ENCODE data around the gene TOP1.

The TOP1 gene

DNA sequence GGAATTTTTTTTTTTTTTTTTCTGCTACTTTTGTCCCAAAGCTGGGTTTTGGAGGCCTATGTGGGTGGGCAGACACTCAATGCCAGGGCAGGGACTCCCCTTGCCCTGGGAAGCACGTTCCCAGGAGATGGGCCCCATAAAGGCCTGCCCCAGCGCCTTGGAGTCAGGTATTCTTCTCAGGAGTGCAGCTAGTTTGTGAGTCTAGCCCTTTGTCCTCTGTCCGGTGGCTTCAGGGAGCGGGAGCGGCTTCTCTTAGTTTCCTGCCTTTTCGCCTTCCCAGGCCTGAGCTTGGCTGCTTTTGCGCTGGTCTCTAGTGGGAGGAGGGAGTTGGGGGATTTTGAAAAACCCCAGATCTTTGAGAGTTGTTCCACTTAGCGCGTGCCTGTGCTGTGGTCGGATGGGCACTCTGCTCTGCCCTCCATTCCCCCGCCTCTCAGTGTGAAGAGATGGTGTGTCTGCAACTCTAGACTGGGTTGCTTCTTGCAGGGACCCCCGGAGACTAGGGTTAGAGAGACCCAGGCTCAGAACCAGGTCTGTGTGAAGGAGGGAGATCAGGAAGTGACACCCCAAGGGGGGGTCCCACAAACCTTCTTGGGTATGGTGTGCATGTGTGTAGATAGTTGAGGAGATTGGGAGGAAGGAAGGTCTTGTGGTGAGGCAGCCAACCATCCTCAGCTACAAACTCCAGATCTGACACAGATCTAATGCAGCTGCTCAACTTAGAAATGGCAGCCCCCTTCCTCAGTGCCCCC is 110.0 kb downstream of the TOP1 start:
- peak overlapping the region; percentile 82 for H3K4me3 ChIP-seq (ENCODE audit: insufficient read length, low read depth)
- no peaks in the 10 kb centered on the region for H3K9me3 ChIP-seq (ENCODE audit: insufficient read depth, low read length)
- no peak for TF ChIP-seq SUZ12 (IDR thresholded peaks at IDR 0.05; ENCODE audit: extremely low read depth, insufficient read depth, insufficient read length)
- no peak for TF ChIP-seq ZNF274 (IDR thresholded peaks at IDR 0.05; ENCODE audit: low read depth, low read length)
- TF ChIP-seq YY1 (IDR thresholded peaks at IDR 0.05; ENCODE audit: insufficient read depth, insufficient read length) = no peak
- peak overlapping the region; percentile 96 for H3K9ac ChIP-seq (ENCODE audit: insufficient read length, low read depth)
- peaks cover 43% of the 10 kb centered on the region for H3K36me3 ChIP-seq (ENCODE audit: insufficient read depth, insufficient read length, low read length)
- H3K27me3 ChIP-seq (ENCODE audit: insufficient read depth, insufficient read length) = peaks cover 4% of the 10 kb centered on the region
- DNase-seq (ENCODE audit: low read depth, low spot score) = no peak
- peaks cover 19% of the 10 kb centered on the region for H3K4me1 ChIP-seq (ENCODE audit: insufficient read depth, insufficient read length)

DNA sequence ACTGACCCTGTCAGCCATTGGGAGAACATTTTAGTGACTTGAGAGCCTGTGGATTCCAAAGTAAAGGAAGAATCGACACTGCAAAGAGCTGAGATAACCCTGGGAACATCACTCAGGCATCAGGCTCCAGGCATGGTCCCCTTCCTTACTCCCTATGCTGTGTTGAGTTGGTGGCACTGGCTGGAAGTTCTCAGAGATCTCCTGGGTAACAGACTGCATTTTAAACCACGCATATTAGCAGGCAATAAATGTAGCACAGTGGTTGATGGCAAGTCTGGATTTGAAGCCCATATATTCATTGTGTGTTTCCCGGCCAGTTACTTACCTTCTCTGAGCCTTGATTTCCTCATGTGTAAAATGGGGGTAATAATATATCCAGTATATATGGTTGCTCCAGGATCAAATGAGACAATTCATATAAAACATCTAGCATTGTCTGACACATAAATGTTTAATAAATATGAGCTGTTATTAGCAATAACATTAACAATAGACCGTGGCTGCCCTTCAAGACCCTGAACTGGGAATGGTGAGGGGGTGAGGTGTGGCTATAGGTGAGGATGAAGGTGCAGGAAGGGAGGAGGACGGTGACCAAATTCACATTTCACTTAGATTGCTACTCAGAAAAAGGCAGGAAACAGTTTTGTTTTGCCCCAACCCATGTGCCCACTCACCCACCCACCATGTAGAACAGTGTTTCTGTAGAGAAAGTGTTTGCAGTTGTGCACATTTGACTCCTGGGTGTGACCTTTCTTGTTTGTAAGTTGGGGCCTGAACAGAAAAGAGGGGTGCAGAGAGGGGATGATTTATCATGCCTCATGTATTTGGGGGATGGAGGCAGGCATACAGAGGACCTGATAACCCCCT is 110.8 kb downstream of the TOP1 start:
- peak overlapping the region; percentile 82 for H3K4me3 ChIP-seq (ENCODE audit: insufficient read length, low read depth)
- H3K4me1 ChIP-seq (ENCODE audit: insufficient read depth, insufficient read length) = peaks cover 19% of the 10 kb centered on the region
- H3K9ac ChIP-seq (ENCODE audit: insufficient read length, low read depth) = peak overlapping the region; percentile 96
- no peaks in the 10 kb centered on the region for H3K9me3 ChIP-seq (ENCODE audit: insufficient read depth, low read length)
- peaks cover 4% of the 10 kb centered on the region for H3K27me3 ChIP-seq (ENCODE audit: insufficient read depth, insufficient read length)
- DNase-seq (ENCODE audit: low read depth, low spot score) = no peak
- peaks cover 51% of the 10 kb centered on the region for H3K36me3 ChIP-seq (ENCODE audit: insufficient read depth, insufficient read length, low read length)
- TF ChIP-seq YY1 (IDR thresholded peaks at IDR 0.05; ENCODE audit: insufficient read depth, insufficient read length) (no peak), ZNF274 (IDR thresholded peaks at IDR 0.05; ENCODE audit: low read depth, low read length) (no peak), SUZ12 (IDR thresholded peaks at IDR 0.05; ENCODE audit: extremely low read depth, insufficient read depth, insufficient read length) (no peak)

GRCh38 chr20:41140226-41141133 is 111.9 kb downstream of the TOP1 start:
- H3K9ac ChIP-seq (ENCODE audit: insufficient read length, low read depth) = no peak overlapping the region
- no peaks in the 10 kb centered on the region for H3K9me3 ChIP-seq (ENCODE audit: insufficient read depth, low read length)
- H3K4me1 ChIP-seq (ENCODE audit: insufficient read depth, insufficient read length) = peaks cover 19% of the 10 kb centered on the region
- TF ChIP-seq YY1 (IDR thresholded peaks at IDR 0.05; ENCODE audit: insufficient read depth, insufficient read length) (no peak), SUZ12 (IDR thresholded peaks at IDR 0.05; ENCODE audit: extremely low read depth, insufficient read depth, insufficient read length) (no peak), ZNF274 (IDR thresholded peaks at IDR 0.05; ENCODE audit: low read depth, low read length) (no peak)
- H3K4me3 ChIP-seq (ENCODE audit: insufficient read length, low read depth) = no peak overlapping the region
- DNase-seq (ENCODE audit: low read depth, low spot score) = no peak
- peaks cover 4% of the 10 kb centered on the region for H3K27me3 ChIP-seq (ENCODE audit: insufficient read depth, insufficient read length)
- peaks cover 60% of the 10 kb centered on the region for H3K36me3 ChIP-seq (ENCODE audit: insufficient read depth, insufficient read length, low read length)

DNA sequence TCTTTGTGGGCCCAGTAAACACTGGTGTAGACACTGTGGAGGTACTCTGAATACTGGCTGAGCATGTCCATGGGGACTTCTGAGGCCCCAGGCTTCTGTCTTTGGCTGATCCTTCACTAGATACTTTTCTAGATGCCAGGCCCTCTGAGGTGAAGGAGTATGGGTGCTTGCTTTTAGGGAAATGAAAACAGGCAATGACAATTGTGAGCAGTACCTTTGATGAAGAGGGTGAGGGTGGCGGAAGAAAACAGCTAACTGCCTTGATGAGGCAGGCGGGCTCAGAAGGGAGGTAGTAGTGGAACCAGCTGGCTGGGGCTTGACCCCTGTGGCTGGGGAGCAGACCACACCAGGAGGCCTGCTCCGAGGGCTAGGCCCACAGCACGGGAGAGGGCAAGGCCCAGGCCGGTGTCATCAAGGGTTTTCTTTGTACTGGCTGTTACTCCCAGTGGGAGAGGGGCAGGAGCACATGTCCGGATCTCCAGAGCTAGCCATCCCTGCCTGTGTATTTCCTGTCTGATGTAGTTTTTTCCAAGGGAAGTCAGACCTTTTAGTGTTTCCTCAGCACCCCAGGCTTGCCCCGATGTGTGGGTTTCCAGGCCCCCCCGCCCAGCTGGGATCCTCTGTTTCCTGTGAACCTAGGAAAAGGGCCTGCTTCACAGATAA is 112.7 kb downstream of the TOP1 start:
- Histone ChIP-seq H3K4me1 (ENCODE audit: insufficient read depth, insufficient read length) (peaks cover 16% of the 10 kb centered on the region), H3K36me3 (ENCODE audit: insufficient read depth, insufficient read length, low read length) (peaks cover 68% of the 10 kb centered on the region), H3K27me3 (ENCODE audit: insufficient read depth, insufficient read length) (no peaks in the 10 kb centered on the region), H3K4me3 (ENCODE audit: insufficient read length, low read depth) (no peak overlapping the region), H3K9ac (ENCODE audit: insufficient read length, low read depth) (no peak overlapping the region), H3K9me3 (ENCODE audit: insufficient read depth, low read length) (no peaks in the 10 kb centered on the region)
- no peak for DNase-seq (ENCODE audit: low read depth, low spot score)
- TF ChIP-seq ZNF274 (IDR thresholded peaks at IDR 0.05; ENCODE audit: low read depth, low read length) (no peak), YY1 (IDR thresholded peaks at IDR 0.05; ENCODE audit: insufficient read depth, insufficient read length) (no peak), SUZ12 (IDR thresholded peaks at IDR 0.05; ENCODE audit: extremely low read depth, insufficient read depth, insufficient read length) (no peak)

DNA sequence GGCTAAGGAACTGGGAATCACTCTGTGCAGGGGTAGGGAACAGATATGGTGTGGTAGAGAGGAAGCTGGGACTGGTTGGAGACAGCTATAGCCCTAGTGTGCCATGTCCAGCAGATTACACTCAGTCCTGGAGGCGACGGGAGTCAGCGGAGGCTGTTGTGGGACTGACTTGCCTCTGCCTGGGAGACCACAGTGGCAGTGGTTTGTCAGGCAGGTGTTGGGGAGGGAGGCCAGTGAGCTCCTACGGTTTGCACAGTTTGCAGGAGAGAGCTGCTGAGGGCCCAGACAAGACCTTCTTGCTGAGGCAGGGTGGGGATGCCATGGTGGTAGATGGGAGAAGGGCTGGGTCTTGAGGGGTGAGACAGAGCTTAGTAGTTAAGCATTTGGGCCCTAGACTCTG is 113.6 kb downstream of the TOP1 start:
- no peak overlapping the region for H3K4me3 ChIP-seq (ENCODE audit: insufficient read length, low read depth)
- peaks cover 74% of the 10 kb centered on the region for H3K36me3 ChIP-seq (ENCODE audit: insufficient read depth, insufficient read length, low read length)
- no peak overlapping the region for H3K9ac ChIP-seq (ENCODE audit: insufficient read length, low read depth)
- no peak for DNase-seq (ENCODE audit: low read depth, low spot score)
- H3K9me3 ChIP-seq (ENCODE audit: insufficient read depth, low read length) = no peaks in the 10 kb centered on the region
- no peaks in the 10 kb centered on the region for H3K27me3 ChIP-seq (ENCODE audit: insufficient read depth, insufficient read length)
- peaks cover 13% of the 10 kb centered on the region for H3K4me1 ChIP-seq (ENCODE audit: insufficient read depth, insufficient read length)
- TF ChIP-seq ZNF274 (IDR thresholded peaks at IDR 0.05; ENCODE audit: low read depth, low read length) (no peak), YY1 (IDR thresholded peaks at IDR 0.05; ENCODE audit: insufficient read depth, insufficient read length) (no peak), SUZ12 (IDR thresholded peaks at IDR 0.05; ENCODE audit: extremely low read depth, insufficient read depth, insufficient read length) (no peak)

GRCh38 chr20:41142919-41143318 is 114.3 kb downstream of the TOP1 start:
- Histone ChIP-seq H3K9ac (ENCODE audit: insufficient read length, low read depth) (no peak overlapping the region), H3K9me3 (ENCODE audit: insufficient read depth, low read length) (no peaks in the 10 kb centered on the region), H3K36me3 (ENCODE audit: insufficient read depth, insufficient read length, low read length) (peaks cover 76% of the 10 kb centered on the region), H3K4me3 (ENCODE audit: insufficient read length, low read depth) (no peak overlapping the region), H3K4me1 (ENCODE audit: insufficient read depth, insufficient read length) (peaks cover 13% of the 10 kb centered on the region), H3K27me3 (ENCODE audit: insufficient read depth, insufficient read length) (no peaks in the 10 kb centered on the region)
- TF ChIP-seq YY1 (IDR thresholded peaks at IDR 0.05; ENCODE audit: insufficient read depth, insufficient read length) = no peak
- DNase-seq (ENCODE audit: low read depth, low spot score) = no peak
